Posterior vena cava (tissue), 2 donors: ENCODE data around the gene SGSM2. TPM values are rescaled to one million over a fixed set of nuclear protein-coding genes. Genes with fewer than 3 reads are reported as not detected.
"Not testable (repeated sequence)": the region's sequence is repeated elsewhere in the genome, so short reads cannot be mapped to it uniquely, and the experiment has no call there.

ENCODE experiments used
- DNase-seq: peaks from one replicate; pipeline ENCODE4 v3.0.0-alpha.2; 2020; ENCODE audit warnings: low spot score
- intact Hi-C, 2 donors: fragments of 100-400 bp; cut with DNase I; formaldehyde crosslinking; loops; one replicate each; pipeline versions ENCODE4 v1.14.1 to v1.14.2; 2022 to 2023
- long read RNA-seq, 2 donors: library from polyadenylated mRNA; unstranded; transcript quantifications; one replicate each; pipeline ENCODE4 v2.0.0, GENCODE V29; 2020 to 2021
- total RNA-seq, 2 donors: library from RNA; stranded (reverse); fragmentation: NEBNext Ultra II Directional; extraction: Animal tissue kit (Norgen Biotek cat#: 25700); gene quantifications; one replicate each; pipeline ENCODE4 v1.2.1, GENCODE V29; 2021
- donor health status: DM: yes; HTN: yes; CAD: no.
- donor health status: DM: yes; HTN: yes; CAD: no.

Gene SGSM2, protein sequence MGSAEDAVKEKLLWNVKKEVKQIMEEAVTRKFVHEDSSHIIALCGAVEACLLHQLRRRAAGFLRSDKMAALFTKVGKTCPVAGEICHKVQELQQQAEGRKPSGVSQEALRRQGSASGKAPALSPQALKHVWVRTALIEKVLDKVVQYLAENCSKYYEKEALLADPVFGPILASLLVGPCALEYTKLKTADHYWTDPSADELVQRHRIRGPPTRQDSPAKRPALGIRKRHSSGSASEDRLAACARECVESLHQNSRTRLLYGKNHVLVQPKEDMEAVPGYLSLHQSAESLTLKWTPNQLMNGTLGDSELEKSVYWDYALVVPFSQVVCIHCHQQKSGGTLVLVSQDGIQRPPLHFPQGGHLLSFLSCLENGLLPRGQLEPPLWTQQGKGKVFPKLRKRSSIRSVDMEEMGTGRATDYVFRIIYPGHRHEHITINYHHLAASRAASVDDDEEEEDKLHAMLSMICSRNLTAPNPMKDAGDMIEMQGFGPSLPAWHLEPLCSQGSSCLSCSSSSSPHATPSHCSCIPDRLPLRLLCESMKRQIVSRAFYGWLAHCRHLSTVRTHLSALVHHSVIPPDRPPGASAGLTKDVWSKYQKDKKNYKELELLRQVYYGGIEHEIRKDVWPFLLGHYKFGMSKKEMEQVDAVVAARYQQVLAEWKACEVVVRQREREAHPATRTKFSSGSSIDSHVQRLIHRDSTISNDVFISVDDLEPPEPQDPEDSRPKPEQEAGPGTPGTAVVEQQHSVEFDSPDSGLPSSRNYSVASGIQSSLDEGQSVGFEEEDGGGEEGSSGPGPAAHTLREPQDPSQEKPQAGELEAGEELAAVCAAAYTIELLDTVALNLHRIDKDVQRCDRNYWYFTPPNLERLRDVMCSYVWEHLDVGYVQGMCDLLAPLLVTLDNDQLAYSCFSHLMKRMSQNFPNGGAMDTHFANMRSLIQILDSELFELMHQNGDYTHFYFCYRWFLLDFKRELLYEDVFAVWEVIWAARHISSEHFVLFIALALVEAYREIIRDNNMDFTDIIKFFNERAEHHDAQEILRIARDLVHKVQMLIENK
- 10 to 100 TPM; 38.7 to 42.9 TPM for total RNA-seq
- long read RNA-seq, donor 1, full-length matches to known transcripts: 4 of 21 reads
- long read RNA-seq, donor 1, partial matches to known transcripts: 7 of 21 reads
- long read RNA-seq, donor 1, other reads (novel, unspliced or antisense): 10 of 21 reads
- long read RNA-seq, donor 2, partial matches to known transcripts: 15 of 34 reads
- long read RNA-seq, donor 2, other reads (novel, unspliced or antisense): 17 of 34 reads

GRCh38 chr17:2336852-2337543 is at the start of gene SGSM2:
SGSM2 (plus strand) TSS chr17:2337501; CDS start chr17:2337689, 188 bp downstream.
- peak; percentile 88 for DNase-seq
- intact Hi-C loops: no loop called here

GRCh38 chr17:2289878-2290478 is 47.3 kb upstream of the SGSM2 start:
- no peak for DNase-seq
- intact Hi-C loops: no loop called here

GRCh38 chr17:2292100-2292499 is 45.2 kb upstream of the SGSM2 start:
- intact Hi-C loops: no loop called here
- DNase-seq: no peak

DNA sequence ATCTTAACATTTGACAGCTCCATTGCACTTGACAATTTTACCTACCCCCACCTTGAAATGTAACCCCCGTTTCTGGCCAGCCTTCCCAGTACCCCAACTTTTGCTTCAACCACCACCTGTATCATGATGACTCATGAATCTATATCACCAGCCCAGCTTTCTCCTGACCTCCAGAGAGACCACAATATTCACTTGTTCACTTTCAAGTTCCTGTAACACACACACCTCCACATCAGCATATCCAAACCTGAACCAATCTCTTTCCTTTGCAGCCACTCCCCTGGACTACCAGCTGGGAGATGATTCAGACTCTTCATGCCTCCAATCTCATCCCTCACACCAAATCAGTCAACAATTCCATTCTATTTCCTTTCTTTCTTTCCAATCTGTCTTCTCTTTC is 41.7 kb upstream of the SGSM2 start:
- intact Hi-C loops: no loop called here

DNA sequence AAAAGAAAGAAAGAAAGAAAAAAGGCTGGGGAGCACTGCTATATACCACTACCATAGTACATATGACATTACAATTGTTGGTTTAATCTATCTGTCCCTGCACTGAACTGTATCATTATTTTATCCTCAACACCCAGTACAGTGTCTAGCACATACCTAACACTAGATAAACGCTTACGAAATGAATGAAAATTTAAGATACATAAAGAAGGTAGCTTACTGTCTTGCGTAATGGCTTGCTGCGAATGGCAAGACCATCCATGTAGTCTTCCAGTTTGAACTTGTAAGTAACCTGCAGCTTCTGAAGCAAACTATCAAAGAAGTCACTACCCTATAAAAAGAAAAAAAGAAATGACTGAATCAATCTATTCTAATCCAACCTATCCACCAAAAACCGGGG is 40.3 kb upstream of the SGSM2 start:
- no peak for DNase-seq
- intact Hi-C loops: no loop called here

More for the DNA sequence above, 41.7 kb upstream of the SGSM2 start:
- DNase-seq: no peak

DNA sequence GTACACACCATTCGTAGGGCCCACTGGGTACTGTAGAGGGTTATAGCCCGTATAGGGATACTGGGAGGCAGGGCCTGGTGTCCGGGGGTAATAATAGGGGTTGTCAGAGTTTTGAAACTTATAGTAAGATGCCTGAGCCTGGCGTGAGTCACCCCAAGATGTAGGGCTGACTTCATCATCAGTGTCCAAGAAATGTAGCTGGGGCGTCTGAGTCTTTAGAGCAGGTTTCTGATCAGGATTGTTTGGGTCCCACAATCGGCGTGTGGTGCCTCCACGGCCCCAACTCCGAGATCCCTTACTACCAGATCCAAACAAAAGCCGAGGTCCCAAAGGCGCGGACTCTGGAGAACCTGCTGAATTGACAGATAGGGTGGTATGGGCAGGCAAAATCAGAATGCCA is 38.2 kb upstream of the SGSM2 start:
- intact Hi-C loops: no loop called here
- DNase-seq: no peak

DNA sequence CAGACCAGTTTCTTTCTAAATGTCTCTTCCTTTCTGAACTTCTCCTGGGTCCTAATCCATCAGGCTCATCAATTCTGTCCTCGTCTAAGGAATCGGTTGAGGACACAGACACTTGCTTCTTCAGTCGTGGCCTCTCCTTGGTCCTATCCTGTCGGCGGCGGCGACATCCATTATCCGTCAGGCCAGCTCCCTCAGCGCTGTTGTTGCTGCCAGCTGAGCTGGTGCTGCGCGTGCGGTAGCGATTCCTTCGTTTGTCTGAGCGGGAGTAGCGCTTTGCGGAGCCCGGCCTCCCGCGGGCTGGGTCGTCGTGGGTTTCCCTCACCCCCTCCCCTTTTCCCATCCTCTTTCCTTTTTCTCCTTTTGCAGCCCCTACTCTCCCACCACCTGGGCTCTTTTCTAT is 37.5 kb upstream of the SGSM2 start:
- DNase-seq: no peak
- intact Hi-C loops: no loop called here

DNA sequence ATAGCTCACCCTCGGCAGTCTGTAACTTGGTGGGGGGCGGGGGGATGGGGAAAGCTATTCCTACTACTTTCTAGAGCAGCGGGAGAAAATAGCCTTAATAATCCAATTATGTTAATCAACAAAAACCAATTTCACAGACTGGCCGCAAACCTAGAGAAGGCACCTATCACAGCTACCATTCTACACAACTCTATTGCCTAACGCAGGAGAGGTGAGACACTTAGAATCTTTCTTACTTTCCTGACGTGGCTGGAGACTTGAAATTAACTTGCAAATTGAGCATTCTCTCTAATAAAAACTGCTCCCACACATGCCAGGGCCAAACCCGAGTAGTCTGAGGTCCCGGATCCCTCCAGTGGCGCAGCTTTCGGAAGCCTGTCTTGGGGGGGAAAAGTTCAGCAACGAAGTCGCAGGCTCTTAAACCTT is 34.5 kb upstream of the SGSM2 start:
- intact Hi-C loops: no loop called here
- DNase-seq: no peak

GRCh38 chr17:2303204-2304188 is 33.8 kb upstream of the SGSM2 start, which contains the start of the genes SMG6 and SRR:
SMG6 (minus strand) TSS chr17:2303785; CDS start chr17:2303720, 65 bp downstream.
SRR (plus strand) TSS chr17:2303950; CDS start chr17:2315561, 11,611 bp downstream.
- intact Hi-C loops: no loop called here

DNA sequence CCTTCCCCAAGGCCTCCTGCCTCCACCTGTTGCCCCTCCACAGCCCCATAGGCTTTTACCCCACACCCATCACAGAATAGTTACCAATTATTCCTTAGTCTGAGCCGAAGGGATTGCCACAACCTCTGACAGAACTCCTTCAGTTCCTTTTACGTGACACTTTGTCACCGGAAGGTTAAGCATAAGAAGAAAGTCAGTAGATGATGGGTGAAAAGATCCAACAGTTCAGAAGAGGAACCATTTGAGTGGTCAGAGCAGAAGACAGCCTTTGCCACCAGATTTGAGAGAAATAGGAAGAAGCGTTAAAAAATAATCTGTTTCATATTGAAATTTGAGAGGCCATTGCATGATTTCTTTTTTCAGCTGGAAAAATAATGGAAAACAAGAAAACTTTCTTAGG is 32.4 kb upstream of the SGSM2 start:
- intact Hi-C loops: no loop called here

More at GRCh38 chr17:2303204-2304188, 33.8 kb upstream of the SGSM2 start, which contains the start of the genes SMG6 and SRR:
- DNase-seq: peak; percentile 98

GRCh38 chr17:2309338-2310154 is 27.8 kb upstream of the SGSM2 start:
- intact Hi-C loops: loop anchor here in 1 of 2 donors (5.0 kb wide), 1 partner anchor 1017 kb away; no protein-coding TSS in a partner anchor
- no peak for DNase-seq

More for the DNA sequence above, 32.4 kb upstream of the SGSM2 start:
- DNase-seq: no peak

GRCh38 chr17:2312736-2313135 is 24.6 kb upstream of the SGSM2 start:
- DNase-seq: no peak
- intact Hi-C loops: loop anchor here in 1 of 2 donors (5.0 kb wide), 1 partner anchor 1020 kb away; no protein-coding TSS in a partner anchor

- intact Hi-C loops, DNase-seq: not testable (repeated sequence)
Measured at GRCh38 chr17:2316916-2317205, 20.4 kb upstream of the SGSM2 start.

- no peak for DNase-seq
- intact Hi-C loops: no loop called here
Measured at GRCh38 chr17:2317796-2318195, 19.5 kb upstream of the SGSM2 start.

- intact Hi-C loops: no loop called here
- no peak for DNase-seq
Measured at GRCh38 chr17:2319051-2319450, 18.2 kb upstream of the SGSM2 start.

GRCh38 chr17:2321399-2321798 is 15.9 kb upstream of the SGSM2 start:
- intact Hi-C loops: loop anchor here in 1 of 2 donors (5.0 kb wide), 1 partner anchor 1511 kb away; no protein-coding TSS in a partner anchor
- DNase-seq: no peak
